GM21360 (cell line): ENCODE results near the gene GNAT3.

Experiments used
- ATAC-seq: cut with Tn5 transposase; IDR thresholded peaks from one replicate; pipeline ENCODE4 v1.9.1; 2021; ENCODE audit warnings: mild to moderate bottlenecking, moderate library complexity; ENCODE audit not compliant: unreplicated experiment

The GNAT3 gene

GRCh38 chr7:80511964-80512363 is at the start of gene GNAT3:
Gene GNAT3 (minus strand): TSS chr7:80512064. CDS start chr7:80511926, 138 bp downstream.
- no peak for ATAC-seq

DNA sequence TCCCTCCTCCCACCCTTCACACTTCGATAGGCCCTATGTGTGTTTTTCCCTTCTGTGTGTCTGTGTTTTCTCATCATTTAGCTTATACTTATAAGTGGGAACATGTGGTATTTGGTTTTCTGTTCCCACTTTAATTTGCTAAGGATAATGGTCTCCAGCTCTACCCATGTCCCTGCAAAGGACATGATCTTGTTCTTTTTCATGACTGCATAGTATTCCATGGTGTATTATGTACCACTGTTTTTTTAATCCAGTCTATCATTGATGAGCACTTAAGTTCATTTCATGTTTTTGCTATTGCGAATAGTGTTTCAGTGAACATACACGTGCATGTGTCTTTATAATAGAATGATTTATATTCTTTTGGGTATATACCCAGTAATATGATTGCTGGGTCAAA is 46.3 kb upstream of the GNAT3 start:
- no peak for ATAC-seq

DNA sequence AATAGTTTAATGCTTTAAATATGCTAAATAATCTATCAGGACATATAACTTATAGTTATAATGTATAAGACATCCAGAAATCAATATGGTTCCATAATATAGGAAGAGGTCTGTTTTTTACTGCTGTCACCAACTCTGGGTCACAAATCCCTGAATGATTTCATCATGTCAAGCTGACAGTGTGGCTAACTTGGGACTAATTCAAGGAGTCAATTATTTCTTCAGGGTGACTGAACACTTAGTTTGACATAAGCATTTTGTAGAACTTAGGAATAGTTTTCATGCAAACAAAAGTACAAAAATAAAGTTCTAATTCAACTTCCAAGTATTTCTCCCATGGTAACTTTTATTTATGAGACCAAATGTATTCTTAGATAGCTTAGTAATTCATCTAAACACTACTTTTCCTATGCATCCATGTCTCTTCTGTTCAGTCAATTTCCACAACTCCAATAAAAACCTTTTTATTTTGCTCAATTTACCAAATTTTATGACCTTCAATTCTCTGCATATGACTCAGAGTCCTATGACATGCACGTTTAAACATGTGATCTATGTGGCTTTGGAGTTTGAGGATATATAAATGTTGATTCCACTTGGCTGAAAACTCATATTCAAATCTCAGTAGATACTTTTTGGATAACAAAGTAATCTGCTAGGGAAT is 40.3 kb upstream of the GNAT3 start:
- ATAC-seq, result no peak

DNA sequence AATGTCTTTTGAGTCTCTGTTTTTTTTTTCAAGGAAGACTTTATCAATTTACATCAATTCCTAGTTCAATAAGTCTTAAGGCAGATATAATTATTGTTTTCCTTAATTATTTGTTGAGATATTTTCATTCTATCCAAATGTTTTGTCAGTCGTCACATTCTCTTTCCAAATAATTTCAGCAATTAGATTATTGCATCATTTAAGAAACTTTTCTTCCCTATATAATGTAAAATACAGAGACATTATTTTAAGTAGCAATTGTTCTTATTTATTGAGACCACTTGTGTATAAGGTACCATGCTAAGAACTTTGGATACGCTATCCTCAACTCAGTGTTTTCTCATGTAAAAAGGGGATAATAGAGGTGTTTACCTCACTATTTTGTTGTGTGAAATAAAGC is 38.1 kb upstream of the GNAT3 start:
- ATAC-seq, result no peak

- no peak for ATAC-seq
These were observed 37.1 kb upstream of the GNAT3 start for GRCh38 chr7:80548840-80549530.

- no peak for ATAC-seq
These were observed 30.5 kb upstream of the GNAT3 start for GRCh38 chr7:80542398-80542797.

GRCh38 chr7:80540836-80541235 is 29.0 kb upstream of the GNAT3 start:
- ATAC-seq, result no peak

DNA sequence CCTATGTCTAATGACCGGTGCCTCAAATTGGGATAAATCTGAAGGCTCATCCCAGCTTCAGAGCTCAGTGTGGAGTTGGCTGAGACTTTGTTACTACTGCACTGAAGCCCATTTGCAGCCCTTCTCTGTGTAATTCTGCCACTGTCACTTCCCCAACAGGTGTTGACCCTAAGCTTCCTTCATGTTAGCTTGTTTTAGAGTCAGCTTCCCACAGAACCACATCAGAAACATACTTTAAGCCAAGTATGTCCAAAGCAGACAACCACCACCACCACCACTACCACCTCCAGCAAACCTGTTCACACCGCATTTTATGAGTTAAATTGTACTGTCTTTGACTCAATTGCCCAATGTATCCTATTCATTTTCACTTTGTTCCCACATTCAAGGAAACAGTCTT is 25.2 kb upstream of the GNAT3 start:
- ATAC-seq, result no peak

- ATAC-seq, result no peak
These were observed 24.6 kb upstream of the GNAT3 start for GRCh38 chr7:80536426-80536825.

DNA sequence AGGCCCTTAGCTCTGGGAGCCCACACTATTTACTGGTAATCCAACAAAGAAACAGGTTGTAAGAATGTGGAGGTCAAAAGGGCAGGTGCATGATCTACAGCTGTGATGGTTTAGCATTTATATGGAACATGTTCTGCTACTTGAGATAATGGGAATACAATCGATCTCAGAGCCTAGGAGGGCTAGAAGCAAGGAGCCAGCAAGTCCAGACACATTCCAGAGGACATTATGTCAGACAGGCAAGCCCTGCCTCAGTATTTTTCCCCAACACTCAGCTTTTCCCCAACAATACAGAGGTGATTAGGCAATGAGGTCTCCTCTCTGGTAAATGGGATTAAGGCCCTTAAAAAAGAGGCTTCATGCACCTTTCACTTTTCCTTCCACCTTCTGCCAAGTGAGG is 21.4 kb upstream of the GNAT3 start:
- ATAC-seq, result no peak

DNA sequence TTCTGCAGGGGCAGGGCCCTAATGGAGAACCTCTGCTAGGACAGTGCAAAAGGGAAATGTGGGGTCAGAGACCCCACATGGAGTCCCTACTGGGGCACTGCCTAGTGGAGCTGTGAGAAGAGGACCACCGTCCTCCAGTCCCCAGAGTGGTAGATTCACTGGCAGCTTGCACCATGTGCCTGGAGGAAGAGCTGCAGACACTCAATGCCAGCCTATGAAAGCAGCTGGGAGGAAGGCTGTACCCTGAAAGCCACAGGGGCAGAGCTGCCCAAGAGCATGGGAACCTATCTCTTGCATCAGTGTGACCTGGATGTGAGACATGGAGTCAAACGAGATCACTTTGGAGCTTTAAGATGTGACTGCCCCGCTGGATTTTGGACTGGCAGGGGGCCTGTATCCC is 20.3 kb upstream of the GNAT3 start:
- ATAC-seq, result no peak

DNA sequence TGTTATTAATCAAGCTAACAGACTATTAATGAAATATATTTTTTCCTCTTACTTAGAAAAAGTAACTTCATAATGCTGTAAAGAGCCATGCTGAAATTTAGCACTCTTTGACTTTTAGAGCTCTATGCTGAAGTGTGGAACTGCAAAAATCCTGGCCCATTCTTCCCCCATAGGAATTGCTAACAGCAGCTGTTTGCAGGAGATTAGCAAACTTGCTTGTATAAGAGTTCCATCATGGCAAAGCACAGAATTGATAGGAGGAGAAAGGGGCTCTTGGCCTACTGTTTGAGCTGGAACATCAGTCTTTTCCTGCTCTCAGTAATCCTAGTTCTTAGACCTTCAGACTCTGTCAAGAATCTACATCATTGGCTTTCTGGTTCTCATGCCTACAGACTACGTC is 18.3 kb upstream of the GNAT3 start:
- ATAC-seq, result no peak

DNA sequence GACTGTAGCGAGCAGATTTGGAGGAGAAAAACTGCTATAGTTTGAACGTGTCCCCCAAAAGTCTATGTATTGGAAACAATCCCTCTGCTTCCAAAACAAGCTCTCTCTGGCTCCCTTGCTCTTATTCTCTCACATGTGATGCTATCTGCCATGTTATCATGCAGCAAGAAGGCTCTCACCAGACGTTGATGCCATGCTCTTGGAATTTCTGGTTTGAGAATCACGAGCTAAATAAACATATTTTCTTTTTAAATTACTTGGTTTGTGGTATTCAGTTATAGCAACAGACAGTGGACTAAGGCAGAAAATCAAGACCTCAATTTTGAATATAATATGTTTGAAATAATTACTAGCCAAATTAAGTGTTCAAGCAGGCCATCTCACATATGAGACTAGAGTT is 17.5 kb upstream of the GNAT3 start:
- ATAC-seq, result no peak

DNA sequence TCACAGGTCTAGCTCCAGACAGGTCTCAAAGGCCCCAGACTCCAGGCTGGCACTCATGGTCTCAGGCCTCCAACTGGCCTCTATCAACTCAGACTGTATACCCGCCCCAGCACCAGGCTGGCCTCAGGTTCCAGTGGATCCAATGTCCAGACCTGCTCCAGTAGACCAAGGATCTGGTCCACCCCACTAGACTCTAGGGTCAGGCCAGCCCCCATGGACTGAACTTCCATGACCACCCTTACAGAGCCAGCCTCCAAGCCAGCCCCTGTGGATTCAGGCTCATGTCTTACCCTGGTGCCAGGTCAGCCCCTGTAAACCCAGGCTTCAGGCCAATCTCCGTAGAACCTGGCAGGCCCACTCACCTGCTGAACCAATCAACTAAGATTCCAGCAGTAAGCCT is 16.8 kb upstream of the GNAT3 start:
- no peak for ATAC-seq

DNA sequence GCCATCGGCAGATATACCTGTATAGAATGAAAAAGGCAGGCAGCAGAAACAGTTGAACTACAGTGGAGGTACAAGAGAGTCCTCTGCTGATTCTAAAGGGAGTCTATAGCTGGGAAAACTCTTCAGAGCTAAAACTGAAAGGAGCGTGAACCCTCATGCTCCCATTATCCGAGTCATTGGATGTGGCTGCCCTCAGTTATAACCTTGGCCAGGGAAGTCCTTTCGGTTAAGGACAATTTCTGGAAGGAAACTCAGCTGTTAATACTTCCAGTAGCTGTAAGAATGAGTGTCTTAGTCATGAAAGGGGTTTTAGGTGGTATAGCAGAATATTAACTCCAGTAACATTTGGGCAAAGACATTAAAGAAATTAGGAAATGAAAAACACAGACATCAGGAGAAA is 14.6 kb upstream of the GNAT3 start:
- ATAC-seq, result no peak

DNA sequence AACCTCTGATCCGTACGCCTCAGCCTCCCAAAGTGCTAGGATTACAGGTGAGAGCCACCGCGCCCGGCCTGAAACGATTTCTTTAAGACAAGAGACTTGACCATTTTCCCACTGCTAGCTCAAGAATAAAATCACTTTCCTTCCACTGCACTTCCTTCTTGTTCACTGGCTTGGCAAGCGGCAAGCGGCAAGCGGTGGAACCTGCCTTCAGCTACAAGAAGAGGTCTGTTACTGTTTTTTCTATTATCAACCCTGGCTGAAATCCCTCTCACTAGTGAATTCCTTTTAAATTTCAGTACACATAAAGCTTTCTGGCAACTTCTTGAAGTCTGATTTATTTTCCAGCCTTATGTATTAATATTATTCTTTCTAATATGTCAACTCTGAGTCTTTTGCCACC is 12.8 kb upstream of the GNAT3 start:
- no peak for ATAC-seq

GRCh38 chr7:80521809-80522208 is 9.9 kb upstream of the GNAT3 start:
- no peak for ATAC-seq

- no peak for ATAC-seq
These were observed 8.3 kb upstream of the GNAT3 start for GRCh38 chr7:80520199-80520598.

GRCh38 chr7:80517282-80517747 is 5.5 kb upstream of the GNAT3 start:
- ATAC-seq, result no peak

- no peak for ATAC-seq
These were observed 3.4 kb upstream of the GNAT3 start for GRCh38 chr7:80515298-80515697.

- ATAC-seq, result no peak
These were observed 1.8 kb downstream of the GNAT3 start for GRCh38 chr7:80510021-80510420.

DNA sequence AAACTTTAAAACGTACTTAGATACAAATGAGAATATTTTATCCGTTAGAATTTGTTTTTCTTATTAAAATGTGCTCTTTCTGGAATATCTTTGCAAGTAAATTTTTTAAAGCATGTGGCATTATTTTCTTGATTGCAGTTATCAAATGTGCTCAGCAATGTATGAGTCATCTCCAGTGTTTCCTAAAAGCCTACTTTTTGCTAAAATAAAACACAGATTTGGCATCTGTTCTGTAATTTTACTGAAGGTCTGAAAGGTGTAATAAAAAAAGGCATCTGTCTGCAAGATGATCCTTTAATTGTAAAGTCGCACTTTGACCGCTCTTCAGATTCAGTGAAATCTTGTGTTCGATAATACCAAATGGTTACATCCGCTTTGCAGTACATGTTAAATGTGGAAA is 3.4 kb downstream of the GNAT3 start:
- no peak for ATAC-seq
